ENCODE data around the gene FAM151A. TPM values are rescaled to one million over a fixed set of nuclear protein-coding genes. Genes with fewer than 3 reads are reported as not detected.

Gene FAM151A
- total and polyA plus RNA-seq, 4 donors, result 0.02 to 0.06 TPM; not detected in 2

GRCh38 chr1:54649130-54649898 lies 26.0 kb upstream of the FAM151A start:
- Histone ChIP-seq H3K4me1 (ENCODE audit: control insufficient read depth in 5 of 5, insufficient read depth in 5 of 5, low read length in 5 of 5) (peaks cover 0 to 5% (median 0%) of the 10 kb centered on the region in 5 donors), H3K9ac (ENCODE audit: insufficient read depth in 1 of 2, low read length in 2 of 2) (no peak overlapping the region), H3K27me3 (ENCODE audit: control insufficient read depth in 3 of 3, insufficient read depth in 3 of 3, low read length in 2 of 3) (no peaks in the 10 kb centered on the region), H3K4me3 (no peak overlapping the region), H3K36me3 (ENCODE audit: control insufficient read depth in 4 of 4, insufficient read depth in 4 of 4, low read length in 4 of 4) (no peaks in the 10 kb centered on the region), H3K27ac (ENCODE audit: low read depth in 1 of 2, low read length in 1 of 2) (no peak overlapping the region), H3K9me3 (ENCODE audit: control insufficient read depth in 4 of 4, insufficient read depth in 3 of 4, low read length in 3 of 4) (peaks cover 0 to 3% (median 1%) of the 10 kb centered on the region in 4 donors)
- ATAC-seq (ENCODE audit: insufficient read depth, low FRiP score) (no peak), DNase-seq (no peak)
- TF ChIP-seq CTCF (IDR thresholded peaks at IDR 0.05; ENCODE audit: control extremely low read depth, extremely low read depth), result no peak
- 67 to 85% methylated on average over 5 of the region's 5 CpGs for WGBS, 2 donors

GRCh38 chr1:54645806-54646676 lies 22.7 kb upstream of the FAM151A start:
- 69 to 87% methylated on average over 7 of the region's 7 CpGs for WGBS, 2 donors
- H3K4me3 ChIP-seq, result no peak overlapping the region
- H3K9me3 ChIP-seq (ENCODE audit: control insufficient read depth in 4 of 4, insufficient read depth in 3 of 4, low read length in 3 of 4), result peaks cover 0 to 14% (median 4%) of the 10 kb centered on the region in 4 donors
- DNase-seq (peak; percentile 66 to 79 (median 77)), ATAC-seq (ENCODE audit: insufficient read depth, low FRiP score) (no peak)
- H3K27me3 ChIP-seq (ENCODE audit: control insufficient read depth in 3 of 3, insufficient read depth in 3 of 3, low read length in 2 of 3), result no peaks in the 10 kb centered on the region
- no peak for TF ChIP-seq CTCF (IDR thresholded peaks at IDR 0.05; ENCODE audit: control extremely low read depth, extremely low read depth)
- H3K9ac ChIP-seq (ENCODE audit: insufficient read depth in 1 of 2, low read length in 2 of 2), result no peak overlapping the region
- H3K27ac ChIP-seq (ENCODE audit: low read depth in 1 of 2, low read length in 1 of 2), result peak overlapping the region in 1 of 2 donors; percentile 79
- H3K4me1 ChIP-seq (ENCODE audit: control insufficient read depth in 5 of 5, insufficient read depth in 5 of 5, low read length in 5 of 5), result peaks cover 0 to 5% (median 0%) of the 10 kb centered on the region in 5 donors
- H3K36me3 ChIP-seq (ENCODE audit: control insufficient read depth in 4 of 4, insufficient read depth in 4 of 4, low read length in 4 of 4), result no peaks in the 10 kb centered on the region

- ATAC-seq (ENCODE audit: insufficient read depth, low FRiP score) (no peak), DNase-seq (no peak)
- no peak for TF ChIP-seq CTCF (IDR thresholded peaks at IDR 0.05; ENCODE audit: control extremely low read depth, extremely low read depth)
- Histone ChIP-seq H3K27me3 (ENCODE audit: control insufficient read depth in 3 of 3, insufficient read depth in 3 of 3, low read length in 2 of 3) (no peaks in the 10 kb centered on the region), H3K9ac (ENCODE audit: insufficient read depth in 1 of 2, low read length in 2 of 2) (no peak overlapping the region), H3K9me3 (ENCODE audit: control insufficient read depth in 4 of 4, insufficient read depth in 3 of 4, low read length in 3 of 4) (peaks cover 0 to 14% (median 3%) of the 10 kb centered on the region in 4 donors), H3K4me1 (ENCODE audit: control insufficient read depth in 5 of 5, insufficient read depth in 5 of 5, low read length in 5 of 5) (peaks cover 0 to 5% (median 0%) of the 10 kb centered on the region in 5 donors), H3K4me3 (no peak overlapping the region), H3K36me3 (ENCODE audit: control insufficient read depth in 4 of 4, insufficient read depth in 4 of 4, low read length in 4 of 4) (no peaks in the 10 kb centered on the region), H3K27ac (ENCODE audit: low read depth in 1 of 2, low read length in 1 of 2) (no peak overlapping the region)
Measured at GRCh38 chr1:54643736-54644135, 20.4 kb upstream of the FAM151A start.
